Measurements from ENCODE around the gene TPRG1. TPM values are rescaled to one million over a fixed set of nuclear protein-coding genes. Genes with fewer than 3 reads are reported as not detected.

TPRG1 gene
- total RNA-seq, 4 donors from 2014 or later: 2.8 to 4.3 (median 3.1) TPM

- H3K4me1 ChIP-seq: peaks cover 0 to 19% (median 10%) of the 10 kb centered on the region in 4 donors
- H3K36me3 ChIP-seq: no peaks in the 10 kb centered on the region
- no peak for DNase-seq (ENCODE audit: extremely low spot score)
- 77% methylated on average over 10 of the region's 10 CpGs for WGBS
- no peaks in the 10 kb centered on the region for H3K27me3 ChIP-seq
- intact Hi-C loops (cut with DNase I): no loop called here
- H3K27ac ChIP-seq (replicated peaks in 1 of 4): peak overlapping the region in 1 of 4 donors; percentile 64
- no peaks in the 10 kb centered on the region for H3K9me3 ChIP-seq
- no peak overlapping the region for H3K4me3 ChIP-seq
- TF ChIP-seq EP300 (IDR thresholded peaks at IDR 0.05) (no peak), POLR2AphosphoS5 (IDR thresholded peaks at IDR 0.05) (no peak), POLR2A (IDR thresholded peaks at IDR 0.05; ENCODE audit: low read depth) (no peak), CTCF (IDR thresholded peaks at IDR 0.05) (no peak)
Observed at GRCh38 chr3:189304465-189305351, 132.9 kb downstream of the TPRG1 start.

GRCh38 chr3:189305412-189305811, 133.6 kb downstream of the TPRG1 start:
- 85% methylated on average over 1 of the region's 1 CpG for WGBS
- intact Hi-C loops (cut with DNase I): no loop called here

GRCh38 chr3:189307963-189308362, 136.2 kb downstream of the TPRG1 start:
- intact Hi-C loops (cut with DNase I): no loop called here
- Histone ChIP-seq H3K4me3 (no peak overlapping the region), H3K36me3 (no peaks in the 10 kb centered on the region), H3K4me1 (peaks cover 0 to 19% (median 10%) of the 10 kb centered on the region in 4 donors), H3K9me3 (no peaks in the 10 kb centered on the region), H3K27me3 (no peaks in the 10 kb centered on the region), H3K27ac (replicated peaks in 1 of 4) (no peak overlapping the region)
- TF ChIP-seq EP300 (IDR thresholded peaks at IDR 0.05) (no peak), POLR2A (IDR thresholded peaks at IDR 0.05; ENCODE audit: low read depth) (no peak), POLR2AphosphoS5 (IDR thresholded peaks at IDR 0.05) (no peak), CTCF (IDR thresholded peaks at IDR 0.05) (no peak)
- WGBS: 84% methylated on average over 7 of the region's 7 CpGs
- no peak for DNase-seq (ENCODE audit: extremely low spot score)

More at GRCh38 chr3:189305412-189305811, 133.6 kb downstream of the TPRG1 start:
- Histone ChIP-seq H3K9me3 (no peaks in the 10 kb centered on the region), H3K27ac (replicated peaks in 1 of 4) (peak overlapping the region in 1 of 4 donors; percentile 64), H3K36me3 (no peaks in the 10 kb centered on the region), H3K27me3 (no peaks in the 10 kb centered on the region), H3K4me3 (no peak overlapping the region), H3K4me1 (peaks cover 0 to 19% (median 10%) of the 10 kb centered on the region in 4 donors)
- TF ChIP-seq POLR2AphosphoS5 (IDR thresholded peaks at IDR 0.05) (no peak), CTCF (IDR thresholded peaks at IDR 0.05) (no peak), EP300 (IDR thresholded peaks at IDR 0.05) (no peak), POLR2A (IDR thresholded peaks at IDR 0.05; ENCODE audit: low read depth) (no peak)
- no peak for DNase-seq (ENCODE audit: extremely low spot score)

GRCh38 chr3:189308608-189309007, 136.8 kb downstream of the TPRG1 start:
- no peak for DNase-seq (ENCODE audit: extremely low spot score)
- peaks cover 0 to 19% (median 10%) of the 10 kb centered on the region in 4 donors for H3K4me1 ChIP-seq
- no peak for TF ChIP-seq CTCF (IDR thresholded peaks at IDR 0.05)
- TF ChIP-seq POLR2AphosphoS5 (IDR thresholded peaks at IDR 0.05): no peak
- no peak for TF ChIP-seq POLR2A (IDR thresholded peaks at IDR 0.05; ENCODE audit: low read depth)
- no peak for TF ChIP-seq EP300 (IDR thresholded peaks at IDR 0.05)
- no peaks in the 10 kb centered on the region for H3K27me3 ChIP-seq
- no peak overlapping the region for H3K4me3 ChIP-seq
- intact Hi-C loops (cut with DNase I): no loop called here
- no peaks in the 10 kb centered on the region for H3K36me3 ChIP-seq
- no peak overlapping the region for H3K27ac ChIP-seq (replicated peaks in 1 of 4)
- H3K9me3 ChIP-seq: no peaks in the 10 kb centered on the region
